ENCODE data around the gene ATP8B1. TPM values are rescaled to one million over a fixed set of nuclear protein-coding genes. Genes with fewer than 3 reads are reported as not detected.

The ATP8B1 gene
- total and polyA plus RNA-seq, 9 of the 15 experiments (the other 6 are each of a cell fraction or from before 2014, with no cell fraction given) = 0.01 to 0.22 (median 0.03) TPM; not detected in 3

DNA sequence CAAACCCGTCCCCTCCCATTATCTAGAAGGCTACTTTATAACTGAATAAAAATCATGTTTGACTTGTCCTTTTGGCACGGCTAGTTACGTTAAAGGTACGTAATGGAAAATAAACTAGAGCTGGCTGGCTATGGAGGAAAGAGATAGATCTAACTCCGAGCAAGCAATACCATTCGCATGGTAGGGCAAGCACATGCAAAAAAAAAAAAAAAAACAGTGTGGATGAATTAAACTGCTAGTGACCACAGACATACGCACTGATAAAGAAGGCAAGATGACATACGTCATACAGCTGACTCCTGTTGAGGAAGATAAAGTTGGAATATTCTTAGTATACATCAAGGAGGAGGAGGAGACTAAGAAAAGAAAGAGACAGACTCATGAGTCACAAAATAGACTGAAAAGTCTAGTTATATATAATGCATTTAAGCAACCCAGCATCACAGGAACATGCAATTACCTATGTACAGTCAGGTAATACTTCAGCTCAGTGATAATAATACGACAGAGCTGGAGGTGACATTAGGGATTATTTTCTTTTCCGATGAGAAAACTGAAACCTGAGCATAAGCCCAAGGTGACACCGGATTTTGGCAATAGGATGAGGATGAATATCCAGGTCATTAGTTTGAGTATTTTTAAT is 143.5 kb downstream of the ATP8B1 start (continued):
- no peak for TF ChIP-seq PCBP1 (IDR thresholded peaks at IDR 0.05; ENCODE audit: low read depth, low read length, poor library complexity, severe bottlenecking)
- TF ChIP-seq, protein P1, sequence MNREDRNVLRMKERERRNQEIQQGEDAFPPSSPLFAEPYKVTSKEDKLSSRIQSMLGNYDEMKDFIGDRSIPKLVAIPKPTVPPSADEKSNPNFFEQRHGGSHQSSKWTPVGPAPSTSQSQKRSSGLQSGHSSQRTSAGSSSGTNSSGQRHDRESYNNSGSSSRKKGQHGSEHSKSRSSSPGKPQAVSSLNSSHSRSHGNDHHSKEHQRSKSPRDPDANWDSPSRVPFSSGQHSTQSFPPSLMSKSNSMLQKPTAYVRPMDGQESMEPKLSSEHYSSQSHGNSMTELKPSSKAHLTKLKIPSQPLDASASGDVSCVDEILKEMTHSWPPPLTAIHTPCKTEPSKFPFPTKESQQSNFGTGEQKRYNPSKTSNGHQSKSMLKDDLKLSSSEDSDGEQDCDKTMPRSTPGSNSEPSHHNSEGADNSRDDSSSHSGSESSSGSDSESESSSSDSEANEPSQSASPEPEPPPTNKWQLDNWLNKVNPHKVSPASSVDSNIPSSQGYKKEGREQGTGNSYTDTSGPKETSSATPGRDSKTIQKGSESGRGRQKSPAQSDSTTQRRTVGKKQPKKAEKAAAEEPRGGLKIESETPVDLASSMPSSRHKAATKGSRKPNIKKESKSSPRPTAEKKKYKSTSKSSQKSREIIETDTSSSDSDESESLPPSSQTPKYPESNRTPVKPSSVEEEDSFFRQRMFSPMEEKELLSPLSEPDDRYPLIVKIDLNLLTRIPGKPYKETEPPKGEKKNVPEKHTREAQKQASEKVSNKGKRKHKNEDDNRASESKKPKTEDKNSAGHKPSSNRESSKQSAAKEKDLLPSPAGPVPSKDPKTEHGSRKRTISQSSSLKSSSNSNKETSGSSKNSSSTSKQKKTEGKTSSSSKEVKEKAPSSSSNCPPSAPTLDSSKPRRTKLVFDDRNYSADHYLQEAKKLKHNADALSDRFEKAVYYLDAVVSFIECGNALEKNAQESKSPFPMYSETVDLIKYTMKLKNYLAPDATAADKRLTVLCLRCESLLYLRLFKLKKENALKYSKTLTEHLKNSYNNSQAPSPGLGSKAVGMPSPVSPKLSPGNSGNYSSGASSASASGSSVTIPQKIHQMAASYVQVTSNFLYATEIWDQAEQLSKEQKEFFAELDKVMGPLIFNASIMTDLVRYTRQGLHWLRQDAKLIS (CRISPR knock-in tag; IDR thresholded peaks at IDR 0.05) = no peak
- no peak for TF ChIP-seq KAT8 (IDR thresholded peaks at IDR 0.05; ENCODE audit: low read depth)
- no peak for TF ChIP-seq GABPA (tag; conservative IDR thresholded peaks at IDR 0.05; ENCODE audit: low read depth)
- peak; percentile 82 for TF ChIP-seq CREB1 (IDR thresholded peaks at IDR 0.05)
- TF ChIP-seq CREB1 (CRISPR knock-in tag; IDR thresholded peaks at IDR 0.05) = peak; percentile 69; the same call in 1 of the 2 replicates
- TF ChIP-seq ZNF699 (CRISPR knock-in tag; IDR thresholded peaks at IDR 0.05; ENCODE audit: insufficient replicate concordance) = no peak
- TF ChIP-seq, protein P2, sequence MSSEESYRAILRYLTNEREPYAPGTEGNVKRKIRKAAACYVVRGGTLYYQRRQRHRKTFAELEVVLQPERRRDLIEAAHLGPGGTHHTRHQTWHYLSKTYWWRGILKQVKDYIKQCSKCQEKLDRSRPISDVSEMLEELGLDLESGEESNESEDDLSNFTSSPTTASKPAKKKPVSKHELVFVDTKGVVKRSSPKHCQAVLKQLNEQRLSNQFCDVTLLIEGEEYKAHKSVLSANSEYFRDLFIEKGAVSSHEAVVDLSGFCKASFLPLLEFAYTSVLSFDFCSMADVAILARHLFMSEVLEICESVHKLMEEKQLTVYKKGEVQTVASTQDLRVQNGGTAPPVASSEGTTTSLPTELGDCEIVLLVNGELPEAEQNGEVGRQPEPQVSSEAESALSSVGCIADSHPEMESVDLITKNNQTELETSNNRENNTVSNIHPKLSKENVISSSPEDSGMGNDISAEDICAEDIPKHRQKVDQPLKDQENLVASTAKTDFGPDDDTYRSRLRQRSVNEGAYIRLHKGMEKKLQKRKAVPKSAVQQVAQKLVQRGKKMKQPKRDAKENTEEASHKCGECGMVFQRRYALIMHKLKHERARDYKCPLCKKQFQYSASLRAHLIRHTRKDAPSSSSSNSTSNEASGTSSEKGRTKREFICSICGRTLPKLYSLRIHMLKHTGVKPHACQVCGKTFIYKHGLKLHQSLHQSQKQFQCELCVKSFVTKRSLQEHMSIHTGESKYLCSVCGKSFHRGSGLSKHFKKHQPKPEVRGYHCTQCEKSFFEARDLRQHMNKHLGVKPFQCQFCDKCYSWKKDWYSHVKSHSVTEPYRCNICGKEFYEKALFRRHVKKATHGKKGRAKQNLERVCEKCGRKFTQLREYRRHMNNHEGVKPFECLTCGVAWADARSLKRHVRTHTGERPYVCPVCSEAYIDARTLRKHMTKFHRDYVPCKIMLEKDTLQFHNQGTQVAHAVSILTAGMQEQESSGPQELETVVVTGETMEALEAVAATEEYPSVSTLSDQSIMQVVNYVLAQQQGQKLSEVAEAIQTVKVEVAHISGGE (CRISPR knock-in tag; IDR thresholded peaks at IDR 0.05) = peak in 1 of 3 experiments; percentile 60; a peak in 1 of 6 replicates
- no peak for TF ChIP-seq FOXJ2 (tag; IDR thresholded peaks at IDR 0.05)
- peak; percentile 43; the same call in 1 of the 2 replicates for TF ChIP-seq GATAD2A (IDR thresholded peaks at IDR 0.05)
- TF ChIP-seq HDGF (IDR thresholded peaks at IDR 0.05) = no peak
- TF ChIP-seq SREBF2 (CRISPR knock-in tag; IDR thresholded peaks at IDR 0.05) = no peak
- TF ChIP-seq CBFB (CRISPR knock-in tag; IDR thresholded peaks at IDR 0.05) = no peak
- TF ChIP-seq PURB (CRISPR knock-in tag; IDR thresholded peaks at IDR 0.05; ENCODE audit: low read depth) = no peak
- TF ChIP-seq, protein P3, sequence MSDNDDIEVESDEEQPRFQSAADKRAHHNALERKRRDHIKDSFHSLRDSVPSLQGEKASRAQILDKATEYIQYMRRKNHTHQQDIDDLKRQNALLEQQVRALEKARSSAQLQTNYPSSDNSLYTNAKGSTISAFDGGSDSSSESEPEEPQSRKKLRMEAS (CRISPR knock-in tag; IDR thresholded peaks at IDR 0.05) = no peak; the same call in 1 of the 2 replicates
- TF ChIP-seq, protein P4, sequence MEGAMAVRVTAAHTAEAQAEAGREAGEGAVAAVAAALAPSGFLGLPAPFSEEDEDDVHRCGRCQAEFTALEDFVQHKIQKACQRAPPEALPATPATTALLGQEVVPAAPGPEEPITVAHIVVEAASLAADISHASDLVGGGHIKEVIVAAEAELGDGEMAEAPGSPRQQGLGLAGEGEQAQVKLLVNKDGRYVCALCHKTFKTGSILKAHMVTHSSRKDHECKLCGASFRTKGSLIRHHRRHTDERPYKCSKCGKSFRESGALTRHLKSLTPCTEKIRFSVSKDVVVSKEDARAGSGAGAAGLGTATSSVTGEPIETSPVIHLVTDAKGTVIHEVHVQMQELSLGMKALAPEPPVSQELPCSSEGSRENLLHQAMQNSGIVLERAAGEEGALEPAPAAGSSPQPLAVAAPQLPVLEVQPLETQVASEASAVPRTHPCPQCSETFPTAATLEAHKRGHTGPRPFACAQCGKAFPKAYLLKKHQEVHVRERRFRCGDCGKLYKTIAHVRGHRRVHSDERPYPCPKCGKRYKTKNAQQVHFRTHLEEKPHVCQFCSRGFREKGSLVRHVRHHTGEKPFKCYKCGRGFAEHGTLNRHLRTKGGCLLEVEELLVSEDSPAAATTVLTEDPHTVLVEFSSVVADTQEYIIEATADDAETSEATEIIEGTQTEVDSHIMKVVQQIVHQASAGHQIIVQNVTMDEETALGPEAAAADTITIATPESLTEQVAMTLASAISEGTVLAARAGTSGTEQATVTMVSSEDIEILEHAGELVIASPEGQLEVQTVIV (CRISPR knock-in tag; IDR thresholded peaks at IDR 0.05; ENCODE audit: borderline replicate concordance) = no peak
- peak; percentile 45; the same call in 1 of the 2 replicates for TF ChIP-seq BCOR (IDR thresholded peaks at IDR 0.05)
- TF ChIP-seq SMARCB1 (IDR thresholded peaks at IDR 0.05; ENCODE audit: insufficient read length, low read depth) = no peak
- TF ChIP-seq SREBF1 (IDR thresholded peaks at IDR 0.05; ENCODE audit: borderline replicate concordance, low read depth, low read length) = no peak
